ENCODE measurements around the gene SLC35F2. TPM values are rescaled to one million over a fixed set of nuclear protein-coding genes. Genes with fewer than 3 reads are reported as not detected.

SLC35F2 gene
- total and polyA plus RNA-seq, 2 of the 8 experiments (the other 6 are each of a cell fraction or from before 2014, with no cell fraction given): 15.1 to 29.7 TPM

DNA sequence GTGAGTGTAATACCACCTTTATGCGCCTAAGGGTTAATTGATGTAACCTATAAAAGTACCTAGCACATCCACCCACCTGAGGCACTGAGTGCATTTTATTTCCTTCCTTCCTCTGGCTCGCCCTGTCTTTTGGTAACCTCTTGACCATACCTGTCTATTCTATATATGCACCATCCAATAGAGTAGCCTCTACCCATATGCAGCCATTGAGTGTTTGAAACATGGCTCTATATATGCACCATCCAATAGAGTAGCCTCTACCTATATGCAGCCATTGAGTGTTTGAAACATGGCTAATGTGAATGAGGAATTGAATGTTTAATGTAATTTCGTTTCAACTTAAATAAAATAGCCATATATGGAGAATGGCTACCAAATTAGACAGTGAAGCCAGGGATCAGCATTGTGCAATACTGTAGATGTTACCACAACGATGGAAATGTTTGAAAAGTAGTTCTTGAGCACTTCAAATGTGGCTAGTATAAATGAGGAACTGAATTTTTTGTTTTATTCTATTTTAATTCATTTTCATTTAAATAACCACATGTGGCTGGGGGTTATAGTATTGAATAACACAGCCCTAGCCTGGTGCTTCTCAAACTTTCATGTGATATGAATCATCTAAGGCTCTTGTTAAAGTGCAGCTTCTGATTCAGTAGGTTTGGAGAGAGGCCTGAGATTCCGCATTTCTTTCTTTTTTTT, 33.8 kb downstream of the SLC35F2 start:
- no peaks in the 10 kb centered on the region for H3K23me2 ChIP-seq (ENCODE audit: low read depth, low read length)
- H3K27me3 ChIP-seq (replicated peaks in 1 of 4; ENCODE audit: control insufficient read depth in 3 of 4, extremely low read depth in 1 of 4, insufficient read depth in 3 of 4, low read length in 3 of 4): no peaks in the 10 kb centered on the region
- no peak overlapping the region for H3K4me2 ChIP-seq (ENCODE audit: insufficient read depth in 1 of 2, low read depth in 2 of 2, low read length in 2 of 2)
- H3K9ac ChIP-seq (replicated peaks in 1 of 4; ENCODE audit: extremely low read depth in 1 of 4, low read depth in 3 of 4, low read length in 3 of 4): no peak overlapping the region
- POLR2A ChIA-PET (ENCODE audit: partially characterized antibody): no interaction called here
- CTCF ChIA-PET (ENCODE audit: partially characterized antibody): interaction anchor here (1.5 to 2.4 kb wide), 2 partner anchors 10 to 25 kb away, joined by 4 to 10 read pairs; no protein-coding TSS in a partner anchor
- FAIRE-seq (no peak), DNase-seq (ENCODE audit: low read depth in 1 of 2, low spot score in 2 of 2) (no peak)
- 0 out of 4 replicates have a peak, but pooled peaks cover 0 to 5% of the 10 kb centered on the region in 2 experiments for H3K79me2 ChIP-seq (ENCODE audit: control insufficient read depth in 1 of 2, insufficient read depth in 2 of 2, low read length in 2 of 2)
- H4K5ac ChIP-seq (ENCODE audit: insufficient read length, low read depth, low read length): no peak overlapping the region
- H3K4me3 ChIP-seq (ENCODE audit: extremely low read depth in 1 of 4, insufficient read depth in 2 of 4, low read depth in 3 of 4, low read length in 4 of 4): no peak overlapping the region
- H4K8ac ChIP-seq (ENCODE audit: extremely low read depth, insufficient read depth, low read length): no peak overlapping the region
- H3K79me1 ChIP-seq (ENCODE audit: low read depth, low read length): no peaks in the 10 kb centered on the region
- no peaks in the 10 kb centered on the region for H3K36me3 ChIP-seq (ENCODE audit: control insufficient read depth in 2 of 4, insufficient read depth in 4 of 4, low read length in 3 of 4)
- no peak overlapping the region for H3K4ac ChIP-seq (replicated peaks; ENCODE audit: insufficient read length, low read depth, low read length)
- no peak overlapping the region for H2AFZ ChIP-seq (ENCODE audit: low read length)
- H3K9me3 ChIP-seq (ENCODE audit: insufficient read depth in 2 of 2, low read depth in 1 of 2, low read length in 1 of 2): no peaks in the 10 kb centered on the region
- no peak overlapping the region for H2BK12ac ChIP-seq (ENCODE audit: low read depth, low read length)
- peaks cover 0 to 2% of the 10 kb centered on the region in 2 experiments for H4K20me1 ChIP-seq (replicated peaks in 1 of 2; ENCODE audit: control insufficient read depth in 1 of 2, insufficient read depth in 2 of 2, low read length in 2 of 2)
- H3K56ac ChIP-seq (replicated peaks; ENCODE audit: insufficient read length, low read depth, low read length): no peak overlapping the region
- no peak overlapping the region for H4K91ac ChIP-seq (replicated peaks; ENCODE audit: insufficient read length, low read length)
- no peak overlapping the region for H2BK15ac ChIP-seq (ENCODE audit: low read length)
- no peak overlapping the region for H2AK5ac ChIP-seq (ENCODE audit: low read depth, low read length)
- WGBS, 2 experiments (ENCODE audit: extremely low coverage in 1 of 2, insufficient coverage in 1 of 2, insufficient read length in 1 of 2, insufficient replicate concordance in 2 of 2, low coverage in 1 of 2, low lambda C conversion rate in 2 of 2, missing lambda C conversion rate in 1 of 2): 86% methylated on average over 4 of the region's 5 CpGs; no CpG with 5 or more reads in 1 of the 2 experiments
- H2BK120ac ChIP-seq (replicated peaks; ENCODE audit: low read depth, low read length): no peak overlapping the region
- no peak overlapping the region for H2BK5ac ChIP-seq (ENCODE audit: low read depth, low read length)
- no peak overlapping the region for H3K14ac ChIP-seq (ENCODE audit: insufficient read length)
- no peaks in the 10 kb centered on the region for H3K4me1 ChIP-seq (replicated peaks in 1 of 4; ENCODE audit: control insufficient read depth in 3 of 4, insufficient read depth in 4 of 4, low read length in 3 of 4)
- no peak overlapping the region for H2BK20ac ChIP-seq (ENCODE audit: low read length)
- H3K18ac ChIP-seq (ENCODE audit: extremely low read depth, low read length): no peak overlapping the region
- no peak overlapping the region for H3K27ac ChIP-seq (ENCODE audit: low read depth, low read length)
- H3K23ac ChIP-seq (ENCODE audit: insufficient read length): no peak overlapping the region
- TF ChIP-seq EGR1 (IDR thresholded peaks at IDR 0.05; ENCODE audit: borderline replicate concordance, low read depth, low read length) (no peak), SAP30 (IDR thresholded peaks at IDR 0.05; ENCODE audit: insufficient read depth, insufficient replicate concordance, low read length) (no peak), SIX5 (IDR thresholded peaks at IDR 0.05; ENCODE audit: low read depth, low read length) (no peak), SP4 (IDR thresholded peaks at IDR 0.05; ENCODE audit: low read length) (no peak), FOSL1 (IDR thresholded peaks at IDR 0.05; ENCODE audit: insufficient read depth, low read depth, low read length) (no peak)
- TF ChIP-seq, protein P1, sequence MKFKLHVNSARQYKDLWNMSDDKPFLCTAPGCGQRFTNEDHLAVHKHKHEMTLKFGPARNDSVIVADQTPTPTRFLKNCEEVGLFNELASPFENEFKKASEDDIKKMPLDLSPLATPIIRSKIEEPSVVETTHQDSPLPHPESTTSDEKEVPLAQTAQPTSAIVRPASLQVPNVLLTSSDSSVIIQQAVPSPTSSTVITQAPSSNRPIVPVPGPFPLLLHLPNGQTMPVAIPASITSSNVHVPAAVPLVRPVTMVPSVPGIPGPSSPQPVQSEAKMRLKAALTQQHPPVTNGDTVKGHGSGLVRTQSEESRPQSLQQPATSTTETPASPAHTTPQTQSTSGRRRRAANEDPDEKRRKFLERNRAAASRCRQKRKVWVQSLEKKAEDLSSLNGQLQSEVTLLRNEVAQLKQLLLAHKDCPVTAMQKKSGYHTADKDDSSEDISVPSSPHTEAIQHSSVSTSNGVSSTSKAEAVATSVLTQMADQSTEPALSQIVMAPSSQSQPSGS (IDR thresholded peaks at IDR 0.05; ENCODE audit: low read length): no peak

Data from H1 (cell line).